Peyer's patch (tissue), 4 donors: ENCODE results near the gene DCST1.

Source experiments
- POLR2A ChIP-seq, 2 donors: fragments of 450-650 bp; IDR thresholded peaks; one replicate each; pipeline ENCODE4 v1.5.1; 2017; ENCODE audit warnings: antibody characterized with exemption in 2 of 2, mild to moderate bottlenecking in 2 of 2, moderate library complexity in 2 of 2
- TF ChIP-seq, protein P1 (sequence below), 6 experiments: fragments of 450-650 bp in 4 of 6; fragments of 200-600 bp in 2 of 6; sonication (generic) in 1 of 6; IDR thresholded peaks; one replicate each; pipeline ENCODE4 v1.5.1; 2017 to 2019; ENCODE audit warnings: antibody characterized with exemption in 6 of 6, mild to moderate bottlenecking in 3 of 6, moderate library complexity in 1 of 6

- TF ChIP-seq, protein P1, sequence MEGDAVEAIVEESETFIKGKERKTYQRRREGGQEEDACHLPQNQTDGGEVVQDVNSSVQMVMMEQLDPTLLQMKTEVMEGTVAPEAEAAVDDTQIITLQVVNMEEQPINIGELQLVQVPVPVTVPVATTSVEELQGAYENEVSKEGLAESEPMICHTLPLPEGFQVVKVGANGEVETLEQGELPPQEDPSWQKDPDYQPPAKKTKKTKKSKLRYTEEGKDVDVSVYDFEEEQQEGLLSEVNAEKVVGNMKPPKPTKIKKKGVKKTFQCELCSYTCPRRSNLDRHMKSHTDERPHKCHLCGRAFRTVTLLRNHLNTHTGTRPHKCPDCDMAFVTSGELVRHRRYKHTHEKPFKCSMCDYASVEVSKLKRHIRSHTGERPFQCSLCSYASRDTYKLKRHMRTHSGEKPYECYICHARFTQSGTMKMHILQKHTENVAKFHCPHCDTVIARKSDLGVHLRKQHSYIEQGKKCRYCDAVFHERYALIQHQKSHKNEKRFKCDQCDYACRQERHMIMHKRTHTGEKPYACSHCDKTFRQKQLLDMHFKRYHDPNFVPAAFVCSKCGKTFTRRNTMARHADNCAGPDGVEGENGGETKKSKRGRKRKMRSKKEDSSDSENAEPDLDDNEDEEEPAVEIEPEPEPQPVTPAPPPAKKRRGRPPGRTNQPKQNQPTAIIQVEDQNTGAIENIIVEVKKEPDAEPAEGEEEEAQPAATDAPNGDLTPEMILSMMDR (IDR thresholded peaks at IDR 0.05): no peak
- TF ChIP-seq POLR2A (IDR thresholded peaks at IDR 0.05): no peak
These were observed 20.0 kb downstream of the DCST1 start for GRCh38 chr1:155053531-155054105.
